ENCODE measurements around the gene RNF19B.

GRCh38 chr1:32998997-32999396 lies 34.4 kb upstream of the RNF19B start:
- TF ChIP-seq CTCF (IDR thresholded peaks at IDR 0.05; ENCODE audit: low read depth, low read length) = no peak
- no peak for TF ChIP-seq EZH2phosphoT487 (IDR thresholded peaks at IDR 0.05; ENCODE audit: low read depth)

Data from OCI-LY3 (cell line).